ENCODE data around the gene SNRNP200. TPM values are rescaled to one million over a fixed set of nuclear protein-coding genes. Genes with fewer than 3 reads are reported as not detected.

Gene SNRNP200
- total RNA-seq, 4 donors from 2014 or later, result 67.8 to 106 (median 83.4) TPM

- no peak for TF ChIP-seq CTCF (IDR thresholded peaks at IDR 0.05; ENCODE audit: low read depth)
These were observed 25.1 kb upstream of the SNRNP200 start for GRCh38 chr2:96330407-96330806.

- no peak for TF ChIP-seq CTCF (IDR thresholded peaks at IDR 0.05; ENCODE audit: low read depth)
These were observed 24.5 kb upstream of the SNRNP200 start for GRCh38 chr2:96329874-96330273.

GRCh38 chr2:96329456-96329855, 24.1 kb upstream of the SNRNP200 start:
- TF ChIP-seq CTCF (IDR thresholded peaks at IDR 0.05; ENCODE audit: low read depth), result no peak

- TF ChIP-seq CTCF (IDR thresholded peaks at IDR 0.05; ENCODE audit: low read depth), result no peak
These were observed 21.9 kb upstream of the SNRNP200 start for GRCh38 chr2:96326990-96327820.

GRCh38 chr2:96326564-96326963, 21.2 kb upstream of the SNRNP200 start:
- no peak for TF ChIP-seq CTCF (IDR thresholded peaks at IDR 0.05; ENCODE audit: low read depth)

GRCh38 chr2:96325884-96326255, 20.5 kb upstream of the SNRNP200 start:
- no peak for TF ChIP-seq CTCF (IDR thresholded peaks at IDR 0.05; ENCODE audit: low read depth)

GRCh38 chr2:96325041-96325883, 19.9 kb upstream of the SNRNP200 start, which contains the start of gene ITPRIPL1:
ITPRIPL1 (plus strand) TSS chr2:96325317; CDS start chr2:96325840, 523 bp downstream.
- TF ChIP-seq CTCF (IDR thresholded peaks at IDR 0.05; ENCODE audit: low read depth), result no peak

All from subcutaneous adipose tissue (tissue), 4 donors.